NK-92 (cell line): ENCODE data around the gene TCERG1L.
"Not testable (repeated sequence)": the region's sequence is repeated elsewhere in the genome, so short reads cannot be mapped to it uniquely, and the experiment has no call there.

ENCODE experiments used
- DNase-seq: peaks from one replicate; lab custom pipeline; 2025; ENCODE audit not compliant: unreplicated experiment; lab: John Stamatoyannopoulos, UW

The TCERG1L gene

GRCh38 chr10:131311661-131312477, at the start of gene TCERG1L:
TSS of gene TCERG1L (minus strand) at chr10:131311721. CDS start at chr10:131311635, 86 bp downstream.
- no peak for DNase-seq

- DNase-seq: no peak
Measured at GRCh38 chr10:131358741-131359442, 47.4 kb upstream of the TCERG1L start.

GRCh38 chr10:131356442-131356841, 44.9 kb upstream of the TCERG1L start:
- no peak for DNase-seq

- no peak for DNase-seq
Measured at GRCh38 chr10:131355881-131356280, 44.4 kb upstream of the TCERG1L start.

- no peak for DNase-seq
Measured at GRCh38 chr10:131355056-131355455, 43.5 kb upstream of the TCERG1L start.

GRCh38 chr10:131354380-131354779, 42.9 kb upstream of the TCERG1L start:
- no peak for DNase-seq

- no peak for DNase-seq
Measured at GRCh38 chr10:131352765-131353290, 41.3 kb upstream of the TCERG1L start.

- DNase-seq: no peak
Measured at GRCh38 chr10:131350660-131351059, 39.1 kb upstream of the TCERG1L start.

- no peak for DNase-seq
Measured at GRCh38 chr10:131350245-131350644, 38.7 kb upstream of the TCERG1L start.

- no peak for DNase-seq
Measured at GRCh38 chr10:131346456-131346855, 34.9 kb upstream of the TCERG1L start.

- DNase-seq: no peak
Measured at GRCh38 chr10:131345691-131346090, 34.2 kb upstream of the TCERG1L start.

- DNase-seq: no peak
Measured at GRCh38 chr10:131344747-131345146, 33.2 kb upstream of the TCERG1L start.

- DNase-seq: no peak
Measured at GRCh38 chr10:131337741-131338140, 26.2 kb upstream of the TCERG1L start.

GRCh38 chr10:131332821-131333220, 21.3 kb upstream of the TCERG1L start:
- DNase-seq: no peak

GRCh38 chr10:131323880-131324279, 12.4 kb upstream of the TCERG1L start:
- DNase-seq: no peak

- no peak for DNase-seq
Measured at GRCh38 chr10:131323025-131323424, 11.5 kb upstream of the TCERG1L start.

GRCh38 chr10:131322575-131322974, 11.1 kb upstream of the TCERG1L start:
- DNase-seq: not testable (repeated sequence)

- DNase-seq: no peak
Measured at GRCh38 chr10:131320860-131321604, 9.5 kb upstream of the TCERG1L start.

- no peak for DNase-seq
Measured at GRCh38 chr10:131318814-131319213, 7.3 kb upstream of the TCERG1L start.

GRCh38 chr10:131318291-131318690, 6.8 kb upstream of the TCERG1L start:
- DNase-seq: no peak

GRCh38 chr10:131316321-131317075, 5.0 kb upstream of the TCERG1L start:
- DNase-seq: no peak
